NCI-H1092 (cell line): ENCODE results near the gene CHI3L1.
"Not testable (repeated sequence)": the region's sequence is repeated elsewhere in the genome, so short reads cannot be mapped to it uniquely, and the experiment has no call there.

Experiments used
- DNase-seq: peaks from one replicate; lab custom pipeline; 2025; lab: John Stamatoyannopoulos, UW

CHI3L1 gene

DNA sequence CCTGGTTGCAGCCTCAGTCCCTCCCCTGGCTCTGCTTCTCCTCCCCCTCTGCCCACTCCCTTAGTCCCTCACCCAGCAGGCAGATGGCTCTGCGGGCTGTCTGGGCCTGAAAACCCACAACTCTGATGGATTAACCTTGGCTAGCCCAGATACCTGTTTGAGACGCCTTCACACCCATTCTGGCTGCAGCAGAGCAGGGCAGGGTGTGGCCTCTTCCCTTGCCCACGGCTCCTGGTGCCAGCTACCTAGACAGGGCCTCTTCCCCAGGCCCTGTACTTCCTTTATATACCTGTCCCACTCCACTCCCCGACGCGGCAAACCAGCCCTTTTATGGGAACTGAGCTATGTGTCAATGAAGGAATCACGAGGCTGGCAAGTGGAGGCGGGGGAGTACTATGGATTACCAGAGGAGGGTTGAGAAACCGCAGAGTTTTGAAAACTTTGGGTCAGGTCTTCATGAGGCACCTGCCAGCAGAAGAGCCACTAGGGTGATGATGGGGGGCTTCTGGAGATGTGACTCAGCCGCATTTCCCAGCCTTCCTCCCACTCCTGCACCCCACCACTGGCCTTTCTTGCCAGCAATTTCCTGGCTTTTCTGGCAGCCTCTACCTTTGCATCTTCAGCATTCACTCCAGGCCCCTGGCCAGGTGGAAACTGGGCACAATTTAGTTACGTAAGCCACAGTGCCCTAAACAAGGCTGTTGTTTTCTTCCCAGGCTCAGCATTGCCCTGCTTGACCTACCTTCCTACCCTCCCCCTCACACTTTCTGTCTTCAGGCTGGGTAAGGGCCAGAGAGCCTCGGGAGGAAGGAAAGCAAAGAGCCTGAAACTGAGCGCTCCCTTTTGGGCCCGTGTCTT lies at the start of gene CHI3L1:
Gene CHI3L1, minus strand, starts transcription at position 259 of the 858 bp plus-strand sequence. Its CDS starts 81 bp downstream, at position 178.
- DNase-seq: no peak

DNA sequence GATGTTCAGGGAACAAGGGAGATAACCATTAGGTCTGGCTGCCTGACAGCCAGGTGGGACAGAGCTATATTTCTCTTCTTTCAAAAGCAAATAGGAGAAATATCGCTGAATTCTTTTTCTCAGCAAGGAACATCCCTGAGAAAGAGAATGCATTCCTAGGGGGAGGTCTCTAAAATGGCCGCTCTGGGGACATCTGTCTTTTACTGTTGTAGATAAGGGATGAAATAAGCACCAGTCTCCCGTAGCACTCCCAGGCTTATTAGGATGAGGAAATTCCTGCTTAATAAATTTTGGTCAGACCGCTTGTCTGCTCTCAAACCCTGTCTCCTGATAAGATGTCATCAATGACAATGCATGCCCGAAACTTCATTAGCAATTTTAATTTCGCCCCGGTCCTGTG lies 48.4 kb upstream of the CHI3L1 start:
- DNase-seq: not testable (repeated sequence)

DNA sequence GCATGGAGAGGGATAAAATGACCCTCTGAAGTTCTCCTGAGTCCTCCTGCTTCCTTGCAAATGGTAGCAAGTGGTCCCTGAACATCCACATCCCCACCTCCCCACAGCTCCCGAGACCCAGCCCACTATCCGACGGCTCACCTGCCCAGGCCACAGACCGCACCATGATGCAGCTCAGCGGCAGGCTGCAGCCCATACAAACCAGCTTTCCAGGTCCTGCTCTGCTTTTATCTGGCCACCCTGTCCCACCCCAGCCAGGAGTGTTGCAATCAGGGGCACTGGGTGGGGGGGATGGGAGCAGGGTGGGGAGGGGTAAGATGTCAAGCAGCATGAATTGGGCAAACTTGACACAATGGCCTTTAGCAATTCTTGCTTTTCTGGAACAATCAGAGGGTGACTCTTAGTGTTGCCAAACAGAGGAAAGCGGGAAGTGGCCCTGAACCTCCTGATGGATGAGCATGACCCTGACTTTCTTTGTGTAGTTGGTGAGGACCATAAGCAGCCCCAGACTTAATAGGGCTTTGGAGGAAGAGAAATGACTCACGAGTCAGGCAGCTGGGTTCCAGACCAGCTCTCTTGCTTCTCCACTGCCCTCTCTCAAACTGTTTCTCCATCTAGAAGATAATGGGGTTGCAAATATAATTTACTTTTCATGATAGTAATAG lies 43.1 kb upstream of the CHI3L1 start, which contains the start of gene CHIT1:
Gene CHIT1, minus strand, starts transcription at position 203 of the 665 bp plus-strand sequence. Its CDS starts 37 bp downstream, at position 166.
- DNase-seq: no peak

DNA sequence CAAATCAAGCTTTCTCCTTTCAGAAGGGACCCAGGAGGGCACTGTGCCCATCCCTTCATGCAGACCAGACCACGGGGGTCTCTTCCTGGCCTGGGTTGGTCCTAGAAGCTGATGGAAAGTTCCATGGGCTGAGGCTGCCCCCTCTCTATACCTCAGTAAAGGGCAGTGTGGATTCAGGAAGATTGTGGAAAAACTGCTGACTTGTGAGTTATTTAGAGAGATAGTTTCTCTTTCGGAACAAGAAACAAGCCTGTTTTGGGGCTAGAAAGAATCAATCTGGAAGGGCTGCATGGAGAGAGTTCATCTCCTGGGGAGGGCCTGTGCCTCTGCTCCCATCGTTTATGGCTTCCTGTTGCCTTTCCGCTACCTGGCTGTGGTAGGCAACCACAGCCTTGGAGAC lies 42.2 kb upstream of the CHI3L1 start:
- DNase-seq: no peak

DNA sequence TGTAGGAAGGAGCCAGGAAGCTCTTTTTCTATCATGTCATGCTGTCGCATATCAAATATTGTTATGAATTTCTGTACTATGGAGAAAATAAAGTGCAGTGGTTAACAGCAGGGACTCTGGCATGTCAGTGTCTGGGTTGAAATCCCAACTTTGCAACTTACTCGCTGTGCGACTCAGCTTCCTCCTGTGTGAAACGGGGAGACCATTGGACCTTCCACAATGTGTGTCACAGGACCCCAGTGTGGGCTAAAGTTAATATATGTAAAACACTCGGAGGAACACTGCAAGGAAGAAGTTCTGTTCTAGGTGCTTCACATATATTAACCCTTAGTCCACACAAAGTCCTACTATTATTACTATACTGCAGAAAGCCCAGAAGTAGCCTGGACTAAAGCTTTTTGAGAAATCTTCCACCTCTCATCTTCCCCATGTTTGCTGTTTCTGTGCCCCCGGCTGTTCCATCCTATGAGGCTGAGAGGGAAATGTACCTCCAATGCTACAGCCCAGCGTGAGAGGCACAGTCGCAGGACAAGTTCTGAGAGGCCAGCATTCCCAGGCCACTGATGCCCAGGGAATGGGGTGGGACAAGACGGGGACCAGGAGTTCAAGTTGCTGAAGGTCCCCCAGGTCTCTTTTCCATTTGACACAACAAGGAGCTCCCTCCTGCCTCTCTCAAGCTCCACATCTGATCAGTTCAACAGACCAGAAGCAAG lies 41.0 kb upstream of the CHI3L1 start:
- no peak for DNase-seq

DNA sequence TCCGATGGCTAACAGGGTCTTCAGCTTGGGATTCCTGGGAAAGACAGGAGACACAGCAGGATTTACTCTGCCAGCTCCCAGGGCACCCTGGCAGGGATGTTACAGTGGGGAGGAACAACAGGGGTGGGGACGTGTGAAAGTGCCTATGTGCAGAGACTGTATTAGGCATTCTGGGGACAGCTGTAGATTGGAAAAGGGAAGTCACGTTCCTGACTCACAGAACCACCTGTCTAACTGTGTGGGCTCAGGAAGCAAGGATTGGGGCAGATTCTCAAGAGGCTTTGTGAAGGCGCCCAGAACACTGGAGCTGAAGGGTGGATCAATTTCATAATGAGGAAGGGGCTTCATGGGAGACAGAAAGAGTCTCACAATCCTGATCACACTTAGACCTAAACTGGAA lies 38.6 kb upstream of the CHI3L1 start:
- no peak for DNase-seq

DNA sequence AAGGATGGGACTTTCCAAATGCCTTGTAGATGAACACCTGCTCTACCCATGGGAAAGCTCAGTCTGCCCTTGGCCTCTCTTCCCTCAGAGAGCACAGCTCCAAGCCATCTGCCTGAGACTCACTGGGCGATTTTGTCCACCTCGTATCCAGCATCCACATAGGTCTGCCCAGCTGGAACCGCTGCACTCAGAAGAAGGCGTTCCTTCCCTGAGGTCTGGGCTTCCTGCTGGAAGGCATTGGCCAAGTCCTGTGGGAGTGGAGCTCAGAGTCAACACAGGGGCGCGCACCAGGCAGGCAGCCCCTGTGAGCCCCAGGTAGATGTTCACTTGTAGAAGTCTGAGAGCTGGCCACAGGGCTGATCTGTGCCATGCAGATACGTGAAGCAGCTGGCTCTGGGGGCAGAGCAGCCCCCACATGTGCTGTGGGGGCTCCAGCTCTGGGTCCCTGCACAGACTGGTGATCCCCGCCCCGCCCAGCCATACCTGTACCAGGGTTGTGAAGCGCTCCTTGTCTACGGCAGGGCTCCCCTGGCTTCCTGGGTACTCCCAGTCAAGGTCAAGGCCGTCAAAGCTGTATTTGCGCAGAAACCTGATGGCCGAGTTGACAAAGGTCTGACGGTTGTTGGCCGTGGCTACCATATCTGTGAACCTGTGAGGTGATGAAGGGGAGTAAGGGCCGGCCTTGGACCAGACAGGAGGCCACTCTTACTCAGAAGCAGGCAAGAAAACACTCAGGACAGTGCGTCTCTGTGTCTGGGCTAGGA lies 36.7 kb upstream of the CHI3L1 start:
- no peak for DNase-seq

DNA sequence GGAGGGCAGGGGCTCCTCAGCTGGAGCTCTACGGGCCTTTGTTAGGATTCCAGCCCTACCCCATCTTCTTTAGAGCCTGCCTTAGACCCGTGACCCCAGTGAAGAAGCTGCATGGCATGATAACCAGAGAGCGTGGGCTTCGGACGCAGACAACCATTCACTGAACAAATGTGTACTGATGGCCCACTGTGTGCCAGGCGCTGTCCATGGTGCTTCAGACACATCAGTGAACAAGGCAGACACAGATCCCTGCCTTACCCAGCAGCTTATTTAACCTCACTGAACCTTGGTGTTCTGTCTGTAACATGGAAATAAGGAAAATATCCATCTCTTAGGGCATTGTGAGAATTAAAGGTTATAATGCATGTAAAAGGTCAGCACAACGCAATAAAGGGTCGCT lies 33.4 kb upstream of the CHI3L1 start:
- DNase-seq: no peak

DNA sequence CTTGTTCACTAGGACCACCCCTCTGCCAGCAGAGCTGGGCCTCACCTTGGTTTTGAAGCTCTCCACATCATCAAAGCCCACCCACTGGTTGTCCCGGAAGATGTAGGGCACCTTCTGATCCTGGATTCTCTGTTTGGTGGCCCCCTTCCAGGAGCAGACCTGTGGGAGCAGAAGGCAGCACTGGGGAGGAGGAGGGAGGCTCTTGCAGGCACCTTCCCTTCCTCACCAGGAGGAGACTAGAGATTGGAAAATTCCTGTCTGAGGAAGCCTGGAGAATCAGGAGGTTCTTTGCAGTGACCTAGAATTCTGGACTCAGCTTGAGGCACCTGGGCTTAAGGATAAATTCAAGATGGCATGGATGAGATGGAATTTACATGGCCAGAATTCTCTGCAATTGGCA lies 32.7 kb upstream of the CHI3L1 start:
- no peak for DNase-seq

DNA sequence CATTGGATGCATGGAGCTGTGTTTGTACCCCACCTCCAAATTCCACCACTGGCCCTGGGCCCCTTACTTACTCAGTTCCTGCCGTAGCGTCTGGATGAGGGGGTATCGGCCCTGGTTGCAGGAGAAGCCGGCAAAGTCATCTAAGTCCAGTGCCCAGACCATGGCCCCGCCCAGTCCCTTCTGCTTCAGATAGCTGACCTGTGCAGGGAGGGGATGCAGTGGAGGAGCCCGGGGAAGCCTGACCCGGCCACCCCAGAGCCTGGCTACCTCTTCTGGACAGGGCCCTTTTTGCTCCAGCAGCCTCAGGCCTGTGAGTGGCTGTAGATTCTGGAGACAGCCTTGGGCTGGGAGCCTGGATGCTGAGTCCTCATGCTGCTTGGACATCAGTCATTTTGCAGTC lies 31.2 kb upstream of the CHI3L1 start:
- DNase-seq: no peak

DNA sequence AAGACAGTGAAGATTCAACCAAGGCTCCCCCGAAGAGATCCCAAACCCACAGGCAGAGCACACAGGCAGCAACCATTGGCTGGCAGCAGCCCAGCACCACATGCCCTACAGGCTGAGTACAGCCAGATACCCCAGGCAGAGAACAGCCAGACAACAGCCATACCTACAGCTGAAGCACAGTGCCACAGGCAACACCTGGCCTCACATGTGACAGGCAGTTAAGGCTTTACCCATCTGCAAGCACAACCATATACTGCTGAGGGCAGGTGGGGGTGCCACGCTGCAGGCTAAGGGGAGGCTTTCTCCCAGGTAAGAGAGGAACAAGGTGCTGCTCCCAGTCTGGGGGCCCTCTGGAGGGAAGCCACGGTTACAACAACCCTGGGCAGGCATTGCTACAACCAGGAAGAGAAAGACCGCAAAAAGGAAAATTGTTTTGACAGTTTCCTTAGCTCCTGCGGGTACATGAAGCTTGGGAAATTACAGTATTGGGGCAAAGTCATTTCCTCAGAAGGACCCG lies 30.7 kb upstream of the CHI3L1 start:
- no peak for DNase-seq

DNA sequence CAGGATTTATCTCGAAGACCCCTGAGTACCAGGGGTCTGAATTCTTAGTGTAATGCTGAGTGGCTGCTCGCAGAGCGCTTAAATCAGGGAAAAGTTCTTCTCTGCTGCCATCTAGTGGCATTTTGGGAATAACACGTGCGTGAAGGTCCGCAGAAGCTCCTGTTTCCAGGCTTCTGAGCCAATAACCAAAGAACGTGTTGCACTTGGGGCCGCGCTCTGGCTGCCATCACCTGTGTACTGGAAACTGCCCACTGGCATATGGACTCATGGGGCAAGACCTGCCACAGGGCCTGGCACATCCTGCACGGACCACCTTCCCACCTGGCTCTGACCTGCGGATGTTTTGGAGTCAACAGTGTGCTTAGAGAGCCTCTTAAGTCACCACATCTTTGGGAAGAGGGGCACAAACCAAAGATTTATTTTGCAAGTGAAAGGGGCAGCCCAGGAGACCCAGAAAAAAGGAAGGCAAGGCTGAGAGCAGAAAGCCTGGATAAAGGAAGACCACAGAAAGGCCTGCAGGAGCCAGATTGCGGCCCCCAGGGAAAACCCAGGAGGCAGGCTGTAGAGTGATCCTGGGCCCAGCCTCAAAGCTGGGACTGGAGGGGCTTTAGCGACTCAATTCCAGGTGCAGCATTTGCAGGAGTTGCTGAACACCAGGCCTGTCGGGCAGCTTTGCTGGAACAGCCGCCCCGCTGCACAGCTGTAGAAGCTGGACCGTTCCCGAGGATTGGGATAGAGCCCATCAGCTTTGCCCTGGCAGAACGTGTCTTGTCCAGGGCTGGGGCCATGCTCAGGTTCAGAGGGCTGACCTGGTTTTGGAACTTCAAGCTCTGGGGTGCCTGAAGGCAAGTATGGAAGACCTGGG lies 30.0 kb upstream of the CHI3L1 start:
- DNase-seq: peak; percentile 68

DNA sequence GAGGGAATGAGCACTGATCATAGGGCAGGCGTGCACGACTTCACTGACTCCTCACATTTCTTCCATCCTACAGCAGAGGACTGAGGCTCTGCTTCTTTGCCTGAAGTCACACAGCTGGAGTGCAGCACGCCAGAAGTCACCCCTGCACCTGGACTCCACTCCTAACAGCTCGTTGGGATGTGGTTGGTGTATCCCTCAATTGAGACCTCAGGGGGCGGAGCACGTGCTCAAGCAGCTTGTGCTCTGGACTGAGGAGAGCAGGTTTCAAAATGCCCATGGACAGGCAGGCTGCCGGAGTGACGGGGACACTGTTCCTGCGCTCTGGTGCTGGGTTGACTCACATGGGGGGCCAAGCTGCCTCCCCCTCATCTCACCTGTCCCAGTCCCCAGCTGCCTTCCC lies 29.1 kb upstream of the CHI3L1 start:
- DNase-seq: no peak

DNA sequence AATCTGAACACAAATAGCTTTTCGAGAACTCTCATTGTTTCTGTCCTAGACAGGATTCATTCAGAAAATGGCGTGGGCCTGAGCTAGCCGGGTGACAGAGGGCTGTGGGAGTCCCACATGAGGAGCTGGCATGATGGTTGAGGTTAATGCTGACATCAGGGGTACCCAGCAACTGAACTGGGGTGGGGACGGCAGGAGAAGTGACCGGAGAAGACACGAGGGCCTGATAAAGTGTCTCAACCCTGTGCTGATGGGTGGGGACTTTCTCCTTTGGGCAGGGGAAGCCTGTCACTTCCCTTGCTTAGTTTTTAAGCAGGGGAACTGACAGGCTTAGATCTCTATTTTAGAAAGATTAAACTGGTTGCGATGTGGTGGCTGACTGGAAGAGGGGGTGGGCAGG lies 28.4 kb upstream of the CHI3L1 start:
- no peak for DNase-seq

DNA sequence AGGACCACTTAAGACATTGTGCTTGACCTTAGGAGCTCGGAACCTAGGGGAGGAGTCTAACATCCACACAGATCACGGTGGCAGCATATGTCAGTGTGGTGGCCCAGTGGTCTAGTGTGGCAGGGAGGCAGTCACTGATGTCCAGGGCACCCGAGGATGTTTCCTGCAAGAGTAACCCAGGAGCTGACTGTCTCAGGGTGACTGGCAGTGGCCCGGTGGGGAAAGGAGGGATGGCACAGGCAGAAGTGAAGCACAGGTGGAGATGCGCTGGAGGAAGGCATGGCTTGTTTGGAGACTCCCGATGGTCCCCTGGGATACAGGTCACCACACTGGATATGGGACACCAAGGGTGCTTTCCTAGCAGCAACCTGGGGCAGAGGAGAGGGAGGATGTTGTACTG lies 26.6 kb upstream of the CHI3L1 start:
- no peak for DNase-seq

DNA sequence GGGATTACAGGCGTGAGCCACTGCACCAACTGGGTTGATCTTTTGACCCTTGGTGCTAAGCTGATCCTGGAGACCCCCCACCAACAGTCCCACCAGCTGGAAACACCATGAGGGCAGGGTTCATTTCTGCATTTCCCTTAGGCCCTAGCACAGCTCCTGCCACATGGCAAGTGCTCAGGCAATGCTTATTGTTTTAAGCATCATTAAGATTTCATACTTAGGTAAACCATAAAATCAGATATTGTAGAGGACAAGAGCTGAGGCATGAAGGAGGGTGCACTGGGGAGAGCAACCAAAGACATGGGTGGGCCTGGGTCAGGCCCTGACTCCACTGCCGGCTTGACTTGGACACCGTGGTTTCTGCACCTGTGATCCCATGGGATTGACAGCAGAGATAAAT lies 25.3 kb upstream of the CHI3L1 start:
- DNase-seq: no peak

DNA sequence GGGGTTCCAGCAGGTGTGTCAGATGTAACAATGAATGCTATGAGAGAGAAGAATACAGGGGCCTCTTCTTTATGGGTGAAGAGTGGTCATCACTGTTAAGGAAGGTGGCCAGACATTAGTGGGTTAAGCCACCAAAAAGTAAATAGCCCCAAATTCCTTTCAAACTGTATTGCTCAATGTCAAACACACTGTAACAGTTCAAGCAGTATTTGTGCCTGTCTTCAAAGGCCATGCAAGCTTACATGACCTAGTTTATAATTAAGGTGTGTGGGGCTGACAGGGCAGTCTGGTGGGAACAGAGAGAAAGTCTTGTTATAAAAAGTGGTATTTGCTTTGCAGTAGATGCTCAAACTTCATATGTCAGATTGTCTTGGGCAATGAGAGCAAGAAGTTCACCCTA lies 24.5 kb upstream of the CHI3L1 start:
- no peak for DNase-seq

DNA sequence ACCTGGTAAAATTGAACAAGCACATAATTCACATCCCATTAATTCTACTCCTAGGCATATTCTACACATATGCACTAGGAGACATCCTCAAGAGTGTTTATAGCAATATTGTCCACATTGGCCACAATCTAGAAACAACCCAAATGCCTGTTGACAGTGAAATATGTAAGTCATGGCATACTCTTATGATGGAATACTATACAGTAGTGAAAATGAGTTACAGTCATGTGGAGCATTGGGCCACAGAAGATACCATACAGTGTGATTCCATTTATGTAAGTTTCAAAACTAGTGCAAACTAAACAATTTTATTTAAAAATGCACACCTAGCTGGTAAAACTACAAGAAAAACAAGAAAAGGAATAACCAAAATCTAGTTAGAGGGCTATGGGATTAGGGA lies 23.8 kb upstream of the CHI3L1 start:
- DNase-seq: no peak

DNA sequence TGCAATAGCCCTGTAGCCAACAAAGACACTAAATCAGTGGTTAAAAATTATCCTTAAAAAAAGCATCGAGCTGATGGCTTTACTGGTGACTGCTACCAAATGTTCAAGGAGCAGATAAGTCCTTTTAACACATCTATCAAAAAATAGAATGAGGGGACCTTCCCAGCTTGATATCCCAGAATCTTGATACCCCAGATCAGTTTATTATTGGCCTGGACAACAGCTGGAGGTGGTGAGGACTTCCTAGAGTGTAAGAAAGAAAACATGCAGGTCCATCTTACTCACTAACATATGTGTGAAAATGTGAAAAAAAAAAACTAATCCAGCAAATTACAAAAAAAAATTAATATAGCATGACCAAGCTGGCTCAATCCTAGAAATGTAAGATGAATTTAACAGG lies 21.7 kb upstream of the CHI3L1 start:
- no peak for DNase-seq

DNA sequence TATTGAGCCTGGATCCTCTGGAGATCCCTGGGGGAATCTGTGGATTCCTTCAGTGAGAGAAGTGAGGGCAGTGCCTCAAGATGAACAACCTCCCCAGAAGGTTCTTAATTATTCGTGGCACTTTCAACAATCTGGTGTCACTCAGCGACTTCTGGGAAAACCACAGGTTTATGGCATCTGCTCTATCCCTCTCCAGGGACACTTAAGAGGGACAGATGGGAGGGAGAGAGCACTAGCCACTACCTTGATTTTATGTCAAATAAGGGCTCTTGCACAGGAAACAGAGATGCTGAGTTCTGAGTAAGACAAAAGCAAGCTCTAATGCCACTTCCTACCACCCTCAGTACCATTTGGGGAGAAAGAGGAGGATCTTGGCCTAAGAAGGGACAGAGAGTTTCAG lies 21.2 kb upstream of the CHI3L1 start:
- DNase-seq: no peak

DNA sequence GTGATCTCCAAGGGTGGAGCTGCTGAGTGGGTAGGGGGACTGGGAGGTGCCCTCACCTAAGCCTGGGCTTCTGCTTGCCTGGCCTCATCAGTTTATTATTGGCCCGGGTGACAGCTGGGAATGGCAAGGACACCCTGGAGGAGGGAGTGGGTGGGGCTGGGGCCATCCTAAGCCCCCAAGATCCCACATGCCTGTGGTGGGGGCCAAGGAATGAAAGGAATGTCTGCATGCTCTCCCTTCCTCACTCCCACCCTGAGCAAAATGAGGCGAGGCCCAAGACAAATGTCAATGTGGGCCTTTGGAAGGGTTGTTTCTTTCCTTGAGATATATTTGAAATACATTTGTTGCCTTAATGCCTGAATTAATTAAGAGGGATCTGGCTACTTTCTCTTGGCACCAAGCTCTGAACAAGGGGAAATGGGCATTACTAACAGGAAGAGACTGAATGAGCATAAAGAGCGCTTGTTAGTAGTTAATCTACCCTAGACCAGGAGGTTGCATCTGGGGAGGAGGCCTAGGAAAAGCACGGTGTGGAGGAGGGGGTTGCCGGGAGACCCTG lies 19.7 kb upstream of the CHI3L1 start:
- DNase-seq: no peak
